ENCODE measurements around the gene IL1RL1. TPM values are rescaled to one million over a fixed set of nuclear protein-coding genes. Genes with fewer than 3 reads are reported as not detected.

Gene IL1RL1
- total RNA-seq, 2 experiments from 2014 or later, result not detected

GRCh38 chr2:102392096-102392495 is 80.7 kb downstream of the IL1RL1 start:
- H4K20me1 ChIP-seq (ENCODE audit: insufficient read depth, low read length), result no peaks in the 10 kb centered on the region
- no peak overlapping the region for H3K4me3 ChIP-seq (ENCODE audit: low read depth, low read length, poor library complexity, severe bottlenecking)
- no peak overlapping the region for H2AFZ ChIP-seq (ENCODE audit: low read length)
- no peaks in the 10 kb centered on the region for H3K79me2 ChIP-seq (ENCODE audit: insufficient read depth, low read depth, low read length)
- H3K9me3 ChIP-seq (ENCODE audit: low read length), result no peaks in the 10 kb centered on the region
- no peak for DNase-seq (ENCODE audit: low spot score)
- no peaks in the 10 kb centered on the region for H3K9me2 ChIP-seq (ENCODE audit: insufficient read depth, low read length)
- H3K4me2 ChIP-seq (ENCODE audit: low read length), result no peak overlapping the region
- no peaks in the 10 kb centered on the region for H3K36me3 ChIP-seq (ENCODE audit: insufficient read depth, low read length)
- intact Hi-C loops (cut with micrococcal nuclease; ENCODE audit: unreplicated experiment), result no loop called here
- no peaks in the 10 kb centered on the region for H3K4me1 ChIP-seq (ENCODE audit: insufficient read depth, low read length, poor library complexity, severe bottlenecking)
- H3K27ac ChIP-seq (ENCODE audit: low read depth, low read length, poor library complexity, severe bottlenecking), result no peak overlapping the region
- TF ChIP-seq CTCF (conservative IDR thresholded peaks at IDR 0.05; ENCODE audit: low read length), result no peak
- TF ChIP-seq EZH2phosphoT487 (IDR thresholded peaks at IDR 0.05; ENCODE audit: borderline replicate concordance, low read depth, low read length), result no peak
- ChIA-PET CTCF (ENCODE audit: unreplicated experiment) (no interaction called here), POLR2A (no interaction called here)
- BruUV-seq (replicated peaks), result no TSS peak

- Histone ChIP-seq H3K9me2 (ENCODE audit: insufficient read depth, low read length) (no peaks in the 10 kb centered on the region), H3K79me2 (ENCODE audit: insufficient read depth, low read depth, low read length) (no peaks in the 10 kb centered on the region), H4K20me1 (ENCODE audit: insufficient read depth, low read length) (no peaks in the 10 kb centered on the region), H3K27ac (ENCODE audit: low read depth, low read length, poor library complexity, severe bottlenecking) (no peak overlapping the region), H2AFZ (ENCODE audit: low read length) (no peak overlapping the region), H3K4me2 (ENCODE audit: low read length) (no peak overlapping the region), H3K36me3 (ENCODE audit: insufficient read depth, low read length) (no peaks in the 10 kb centered on the region), H3K4me3 (ENCODE audit: low read depth, low read length, poor library complexity, severe bottlenecking) (no peak overlapping the region), H3K9me3 (ENCODE audit: low read length) (no peaks in the 10 kb centered on the region), H3K4me1 (ENCODE audit: insufficient read depth, low read length, poor library complexity, severe bottlenecking) (no peaks in the 10 kb centered on the region)
- intact Hi-C loops (cut with micrococcal nuclease; ENCODE audit: unreplicated experiment), result no loop called here
- BruUV-seq (replicated peaks), result no TSS peak
- ChIA-PET POLR2A (no interaction called here), CTCF (ENCODE audit: unreplicated experiment) (no interaction called here)
- TF ChIP-seq EZH2phosphoT487 (IDR thresholded peaks at IDR 0.05; ENCODE audit: borderline replicate concordance, low read depth, low read length) (no peak), CTCF (conservative IDR thresholded peaks at IDR 0.05; ENCODE audit: low read length) (no peak)
- DNase-seq (ENCODE audit: low spot score), result no peak
Measured at GRCh38 chr2:102392942-102393341, 81.6 kb downstream of the IL1RL1 start.

- no peak overlapping the region for H3K4me2 ChIP-seq (ENCODE audit: low read length)
- intact Hi-C loops (cut with micrococcal nuclease; ENCODE audit: unreplicated experiment), result no loop called here
- CTCF ChIA-PET (ENCODE audit: unreplicated experiment), result no interaction called here
- no peak overlapping the region for H3K4me3 ChIP-seq (ENCODE audit: low read depth, low read length, poor library complexity, severe bottlenecking)
- BruUV-seq (replicated peaks), result no TSS peak
- H3K79me2 ChIP-seq (ENCODE audit: insufficient read depth, low read depth, low read length), result no peaks in the 10 kb centered on the region
- TF ChIP-seq EZH2phosphoT487 (IDR thresholded peaks at IDR 0.05; ENCODE audit: borderline replicate concordance, low read depth, low read length) (no peak), CTCF (conservative IDR thresholded peaks at IDR 0.05; ENCODE audit: low read length) (no peak)
- no peak for DNase-seq (ENCODE audit: low spot score)
- no peaks in the 10 kb centered on the region for H3K4me1 ChIP-seq (ENCODE audit: insufficient read depth, low read length, poor library complexity, severe bottlenecking)
- H3K9me3 ChIP-seq (ENCODE audit: low read length), result no peaks in the 10 kb centered on the region
- POLR2A ChIA-PET, result no interaction called here
- H3K27ac ChIP-seq (ENCODE audit: low read depth, low read length, poor library complexity, severe bottlenecking), result no peak overlapping the region
- H4K20me1 ChIP-seq (ENCODE audit: insufficient read depth, low read length), result no peaks in the 10 kb centered on the region
- H2AFZ ChIP-seq (ENCODE audit: low read length), result no peak overlapping the region
- H3K36me3 ChIP-seq (ENCODE audit: insufficient read depth, low read length), result no peaks in the 10 kb centered on the region
- no peaks in the 10 kb centered on the region for H3K9me2 ChIP-seq (ENCODE audit: insufficient read depth, low read length)
Measured at GRCh38 chr2:102396012-102396411, 84.6 kb downstream of the IL1RL1 start.
